A673 (cell line): ENCODE results near the gene KIAA1191. TPM values are rescaled to one million over a fixed set of nuclear protein-coding genes. Genes with fewer than 3 reads are reported as not detected.

Experiments
- BruUV-seq: library from RNA; stranded (reverse); fragments of 400-500 nt; replicated peaks from 2 replicates; lab custom pipeline; 2021; lab: Mats Ljungman, UMichigan
- CTCF ChIA-PET: fragments of 300-600 bp; sonication (Branson Sonifier 250); formaldehyde crosslinking; loops from one replicate; lab custom pipeline; 2022; ENCODE audit warnings: antibody characterized with exemption; lab: Charles Lee
- POLR2A ChIA-PET: fragments of 300-600 bp; sonication (Branson Sonifier 250); formaldehyde crosslinking; loops from one replicate; lab custom pipeline; 2022; ENCODE audit warnings: antibody characterized with exemption; ENCODE audit not compliant: low non-redundant PET; lab: Charles Lee
- DNase-seq: peaks from one replicate; pipeline ENCODE4 v3.0.0-alpha.2; 2015; ENCODE audit warnings: low spot score
- H3K27ac ChIP-seq: fragments of 200-600 bp; sonication (generic); 2 replicates; pipeline ENCODE4 v1.5.1; 2016; ENCODE audit warnings: mixed run types, low read depth, mild to moderate bottlenecking, mixed read lengths, antibody characterized with exemption, low read length; ENCODE audit not compliant: poor library complexity, severe bottlenecking
- H3K27me3 ChIP-seq: fragments of 200-600 bp; sonication (generic); replicated peaks from 2 replicates; pipeline ENCODE4 v1.6.1; 2017; ENCODE audit warnings: mixed run types, low read depth, mild to moderate bottlenecking, mixed read lengths, antibody characterized with exemption, low read length; ENCODE audit not compliant: insufficient read depth, poor library complexity
- H3K36me3 ChIP-seq: fragments of 200-600 bp; sonication (generic); 2 replicates; pipeline ENCODE4 v1.6.1; 2016; ENCODE audit warnings: mixed run types, mild to moderate bottlenecking, mixed read lengths, antibody characterized with exemption, low read length; ENCODE audit not compliant: insufficient read depth, poor library complexity, severe bottlenecking
- H3K4me1 ChIP-seq: fragments of 200-600 bp; sonication (generic); 2 replicates; pipeline ENCODE4 v1.6.1; 2017; ENCODE audit warnings: mixed run types, mild to moderate bottlenecking, mixed read lengths, antibody characterized with exemption, low read length; ENCODE audit not compliant: insufficient read depth, poor library complexity, severe bottlenecking
- H3K4me3 ChIP-seq: fragments of 200-600 bp; sonication (generic); 2 replicates; pipeline ENCODE4 v1.5.1; 2016; ENCODE audit warnings: low read depth, mixed run types, mild to moderate bottlenecking, mixed read lengths, low read length; ENCODE audit not compliant: poor library complexity, severe bottlenecking
- H3K9me3 ChIP-seq: fragments of 200-600 bp; sonication (generic); 2 replicates; pipeline ENCODE4 v1.6.1; 2016; ENCODE audit warnings: mixed run types, low read depth, mild to moderate bottlenecking, mixed read lengths, antibody characterized with exemption, low read length; ENCODE audit not compliant: poor library complexity, severe bottlenecking
- CTCF ChIP-seq: fragments of 300-800, 200-600 bp; sonication (generic); conservative IDR thresholded peaks from 2 replicates; pipeline ENCODE4 v1.5.1; 2017; ENCODE audit warnings: low read depth, mild to moderate bottlenecking, antibody characterized with exemption, low read length, moderate library complexity, mixed read lengths
- EZH2 ChIP-seq: fragments of 200-600 bp; sonication (generic); IDR thresholded peaks from 2 replicates; pipeline ENCODE4 v1.6.1; 2017; ENCODE audit warnings: borderline replicate concordance, low read depth, mild to moderate bottlenecking, mixed read lengths, antibody characterized with exemption, low read length; ENCODE audit not compliant: poor library complexity, severe bottlenecking
- intact Hi-C: fragments of 100-400 bp; cut with micrococcal nuclease; formaldehyde crosslinking; loops from one replicate; pipeline ENCODE4 v1.10.0; 2022; ENCODE audit not compliant: unreplicated experiment
- total RNA-seq: library from RNA; stranded (reverse); gene quantifications from 2 replicates; pipeline ENCODE4 v1.2.3, GENCODE V29; 2021

KIAA1191 gene
- total RNA-seq, 1 experiment from 2014 or later: 99.3 TPM

- no peaks in the 10 kb centered on the region for H3K36me3 ChIP-seq
- H3K9me3 ChIP-seq: no peaks in the 10 kb centered on the region
- no peak overlapping the region for H3K4me3 ChIP-seq
- ChIA-PET CTCF (no interaction called here), POLR2A (no interaction called here)
- no peaks in the 10 kb centered on the region for H3K27me3 ChIP-seq
- DNase-seq: no peak
- no TSS peak for BruUV-seq
- intact Hi-C loops: no loop called here
- H3K4me1 ChIP-seq: no peaks in the 10 kb centered on the region
- no peak for TF ChIP-seq CTCF
- no peak for TF ChIP-seq EZH2
- H3K27ac ChIP-seq: no peak overlapping the region
Measured at GRCh38 chr5:176394881-176395675, 33.5 kb upstream of the KIAA1191 start.

GRCh38 chr5:176394096-176394495, 32.5 kb upstream of the KIAA1191 start:
- Histone ChIP-seq H3K4me3 (no peak overlapping the region), H3K4me1 (peaks cover 3% of the 10 kb centered on the region), H3K27me3 (no peaks in the 10 kb centered on the region), H3K36me3 (no peaks in the 10 kb centered on the region), H3K9me3 (no peaks in the 10 kb centered on the region), H3K27ac (no peak overlapping the region)
- intact Hi-C loops: no loop called here
- no TSS peak for BruUV-seq
- no peak for DNase-seq
- ChIA-PET CTCF (no interaction called here), POLR2A (no interaction called here)
- TF ChIP-seq CTCF (no peak), EZH2 (no peak)

- ChIA-PET CTCF (no interaction called here), POLR2A (no interaction called here)
- no peak overlapping the region for H3K27ac ChIP-seq
- BruUV-seq: no TSS peak
- no peaks in the 10 kb centered on the region for H3K9me3 ChIP-seq
- H3K27me3 ChIP-seq: no peaks in the 10 kb centered on the region
- peaks cover 3% of the 10 kb centered on the region for H3K4me1 ChIP-seq
- intact Hi-C loops: no loop called here
- H3K4me3 ChIP-seq: no peak overlapping the region
- TF ChIP-seq CTCF: no peak
- no peak for TF ChIP-seq EZH2
- H3K36me3 ChIP-seq: no peaks in the 10 kb centered on the region
- no peak for DNase-seq
Measured at GRCh38 chr5:176392526-176392925, 31.0 kb upstream of the KIAA1191 start.
